CD1c-positive myeloid dendritic cell (primary cell): ENCODE results near the gene FAM98C.

ENCODE experiments used
- DNase-seq: peaks from one replicate; pipeline ENCODE4 v3.0.0-alpha.2; 2016; ENCODE audit errors: extremely low spot score

The FAM98C gene

GRCh38 chr19:38453596-38453995, 50.7 kb downstream of the FAM98C start:
- peak; percentile 5 for DNase-seq

GRCh38 chr19:38455031-38455430, 52.1 kb downstream of the FAM98C start:
- DNase-seq: peak; percentile 4

- DNase-seq: no peak
Observed at GRCh38 chr19:38457202-38457601, 54.3 kb downstream of the FAM98C start.

- no peak for DNase-seq
Observed at GRCh38 chr19:38457690-38458405, 55.0 kb downstream of the FAM98C start.
